Skeletal muscle satellite cell (primary cell): ENCODE results near the gene MAP3K5.
"Not testable (repeated sequence)": the region's sequence is repeated elsewhere in the genome, so short reads cannot be mapped to it uniquely, and the experiment has no call there.

Experiments
- H3K27me3 ChIP-seq: 2 replicates; pipeline ENCODE4 v1.7.0; 2013; ENCODE audit warnings: low read length; ENCODE audit not compliant: control insufficient read depth, insufficient read depth
- H3K36me3 ChIP-seq: 2 replicates; pipeline ENCODE4 v1.7.0; 2013; ENCODE audit warnings: mild to moderate bottlenecking, control low read depth, low read length; ENCODE audit not compliant: insufficient read depth
- H3K4me1 ChIP-seq: 2 replicates; pipeline ENCODE4 v1.7.0; 2013; ENCODE audit warnings: low read length; ENCODE audit not compliant: control insufficient read depth, insufficient read depth
- H3K4me2 ChIP-seq: 2 replicates; pipeline ENCODE4 v1.7.0; 2013; ENCODE audit warnings: mild to moderate bottlenecking, low read length
- H3K4me3 ChIP-seq: 2 replicates; pipeline ENCODE4 v1.7.0; 2013; ENCODE audit warnings: low read length
- H3K9ac ChIP-seq: 2 replicates; pipeline ENCODE4 v1.7.0; 2013; ENCODE audit warnings: mild to moderate bottlenecking, low read depth, low read length, moderate library complexity
- H3K9me3 ChIP-seq: replicated peaks from 2 replicates; pipeline ENCODE4 v1.7.0; 2013; ENCODE audit warnings: mild to moderate bottlenecking, control low read depth, low read length

MAP3K5 gene

GRCh38 chr6:136593748-136594490 lies 198.4 kb downstream of the MAP3K5 start:
- Histone ChIP-seq H3K27me3 (no peaks in the 10 kb centered on the region), H3K9ac (peak overlapping the region; percentile 63), H3K4me1 (peaks cover 20% of the 10 kb centered on the region), H3K36me3 (peaks cover 38% of the 10 kb centered on the region), H3K4me3 (peak overlapping the region; percentile 11), H3K4me2 (peak overlapping the region; percentile 29), H3K9me3 (no peaks in the 10 kb centered on the region)

- H3K4me3 ChIP-seq: no peak overlapping the region
- H3K27me3 ChIP-seq: no peaks in the 10 kb centered on the region
- peak overlapping the region; percentile 63 for H3K9ac ChIP-seq
- H3K4me1 ChIP-seq: peaks cover 20% of the 10 kb centered on the region
- H3K4me2 ChIP-seq: peak overlapping the region; percentile 24
- peaks cover 40% of the 10 kb centered on the region for H3K36me3 ChIP-seq
- no peaks in the 10 kb centered on the region for H3K9me3 ChIP-seq
Measured at GRCh38 chr6:136592930-136593673, 199.2 kb downstream of the MAP3K5 start.

GRCh38 chr6:136591617-136592016 lies 200.7 kb downstream of the MAP3K5 start:
- no peaks in the 10 kb centered on the region for H3K9me3 ChIP-seq
- H3K4me3 ChIP-seq: no peak overlapping the region
- no peaks in the 10 kb centered on the region for H3K27me3 ChIP-seq
- no peak overlapping the region for H3K9ac ChIP-seq
- H3K4me1 ChIP-seq: peaks cover 31% of the 10 kb centered on the region
- H3K36me3 ChIP-seq: peaks cover 42% of the 10 kb centered on the region
- H3K4me2 ChIP-seq: no peak overlapping the region

- H3K4me1 ChIP-seq: peaks cover 38% of the 10 kb centered on the region
- not testable (repeated sequence) for H3K4me3 ChIP-seq, H3K27me3 ChIP-seq, H3K4me2 ChIP-seq, H3K9ac ChIP-seq, H3K9me3 ChIP-seq
- H3K36me3 ChIP-seq: peaks cover 42% of the 10 kb centered on the region
Measured at GRCh38 chr6:136590846-136591245, 201.4 kb downstream of the MAP3K5 start.

GRCh38 chr6:136587527-136587926 lies 204.8 kb downstream of the MAP3K5 start:
- Histone ChIP-seq H3K27me3 (no peaks in the 10 kb centered on the region), H3K4me3 (no peak overlapping the region), H3K9ac (peak overlapping the region; percentile 3)

GRCh38 chr6:136586295-136586694 lies 206.0 kb downstream of the MAP3K5 start:
- H3K36me3 ChIP-seq: peaks cover 46% of the 10 kb centered on the region
- H3K4me3 ChIP-seq: no peak overlapping the region
- H3K27me3 ChIP-seq: no peaks in the 10 kb centered on the region
- peak overlapping the region; percentile 74 for H3K9ac ChIP-seq
- peak overlapping the region; percentile 33 for H3K4me2 ChIP-seq
- H3K9me3 ChIP-seq: no peaks in the 10 kb centered on the region
- H3K4me1 ChIP-seq: peaks cover 32% of the 10 kb centered on the region

More at GRCh38 chr6:136587527-136587926, 204.8 kb downstream of the MAP3K5 start:
- H3K36me3 ChIP-seq: peaks cover 49% of the 10 kb centered on the region
- peaks cover 32% of the 10 kb centered on the region for H3K4me1 ChIP-seq
- H3K4me2 ChIP-seq: no peak overlapping the region
- no peaks in the 10 kb centered on the region for H3K9me3 ChIP-seq

GRCh38 chr6:136585523-136585922 lies 206.8 kb downstream of the MAP3K5 start:
- Histone ChIP-seq H3K36me3 (peaks cover 47% of the 10 kb centered on the region), H3K9ac (peak overlapping the region; percentile 74), H3K4me1 (peaks cover 32% of the 10 kb centered on the region)
- H3K27me3 ChIP-seq, H3K4me3 ChIP-seq, H3K4me2 ChIP-seq, H3K9me3 ChIP-seq: not testable (repeated sequence)

GRCh38 chr6:136584290-136584689 lies 208.0 kb downstream of the MAP3K5 start:
- H3K36me3 ChIP-seq: peaks cover 48% of the 10 kb centered on the region
- H3K9me3 ChIP-seq, H3K4me2 ChIP-seq: not testable (repeated sequence)

GRCh38 chr6:136582711-136583471 lies 209.4 kb downstream of the MAP3K5 start:
- H3K4me2 ChIP-seq: no peak overlapping the region
- H3K9me3 ChIP-seq: no peaks in the 10 kb centered on the region
- peak overlapping the region; percentile 81 for H3K9ac ChIP-seq
- no peaks in the 10 kb centered on the region for H3K27me3 ChIP-seq
- no peak overlapping the region for H3K4me3 ChIP-seq
- H3K4me1 ChIP-seq: peaks cover 32% of the 10 kb centered on the region
- H3K36me3 ChIP-seq: peaks cover 46% of the 10 kb centered on the region

More at GRCh38 chr6:136584290-136584689, 208.0 kb downstream of the MAP3K5 start:
- not testable (repeated sequence) for H3K4me3 ChIP-seq, H3K9ac ChIP-seq, H3K27me3 ChIP-seq
- peaks cover 32% of the 10 kb centered on the region for H3K4me1 ChIP-seq

GRCh38 chr6:136579800-136580199 lies 212.5 kb downstream of the MAP3K5 start:
- H3K4me2 ChIP-seq: no peak overlapping the region
- no peak overlapping the region for H3K4me3 ChIP-seq
- H3K36me3 ChIP-seq: peaks cover 56% of the 10 kb centered on the region
- H3K27me3 ChIP-seq: no peaks in the 10 kb centered on the region
- no peaks in the 10 kb centered on the region for H3K9me3 ChIP-seq
- no peak overlapping the region for H3K9ac ChIP-seq
- H3K4me1 ChIP-seq: peaks cover 9% of the 10 kb centered on the region

GRCh38 chr6:136576821-136577220 lies 215.5 kb downstream of the MAP3K5 start:
- Histone ChIP-seq H3K4me1 (no peaks in the 10 kb centered on the region), H3K9ac (no peak overlapping the region), H3K4me2 (no peak overlapping the region), H3K9me3 (no peaks in the 10 kb centered on the region), H3K27me3 (no peaks in the 10 kb centered on the region), H3K36me3 (peaks cover 54% of the 10 kb centered on the region), H3K4me3 (no peak overlapping the region)
